ENCODE data around the gene APBB2.
"Not testable (repeated sequence)": the region's sequence is repeated elsewhere in the genome, so short reads cannot be mapped to it uniquely, and the experiment has no call there.

Gene APBB2

DNA sequence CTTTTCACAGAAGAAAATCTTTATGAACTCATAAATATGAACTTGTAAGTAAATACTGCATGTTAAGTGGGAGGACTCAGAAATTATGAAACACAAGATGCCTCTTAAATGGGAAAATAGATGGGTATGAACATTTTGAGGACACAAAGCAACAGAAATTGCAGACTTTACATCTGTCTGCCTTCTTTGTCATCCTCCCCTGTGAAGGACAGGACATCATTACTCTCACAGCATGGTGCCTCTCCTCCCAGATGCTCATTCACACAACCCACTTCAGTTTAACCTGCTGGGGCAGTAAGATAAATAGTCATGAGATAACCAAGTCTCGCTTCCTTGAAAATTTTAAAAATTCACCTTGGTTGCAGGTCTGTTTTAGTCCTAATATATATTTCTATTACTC lies 144.5 kb downstream of the APBB2 start:
- DNase-seq = no peak

DNA sequence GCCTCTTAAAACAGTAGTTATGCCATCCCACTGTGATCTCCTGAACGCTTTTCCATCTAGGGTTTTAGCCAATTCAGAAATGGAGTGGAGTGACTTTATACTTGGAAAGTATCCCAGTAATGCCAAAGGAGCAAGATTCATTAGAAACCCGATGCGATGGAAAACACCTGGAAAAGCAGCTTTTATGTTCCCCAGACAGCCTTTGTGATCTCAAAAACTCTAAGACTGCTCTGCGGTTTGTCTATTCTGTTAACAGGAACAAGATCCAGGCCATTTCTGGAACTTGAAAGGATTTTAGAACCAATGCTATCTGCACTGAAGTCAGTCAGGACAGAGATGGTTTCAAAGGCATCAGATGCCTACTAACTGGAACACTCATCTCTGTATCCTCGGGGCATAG lies 145.1 kb downstream of the APBB2 start:
- DNase-seq = no peak

GRCh38 chr4:41067369-41067768 lies 147.0 kb downstream of the APBB2 start:
- no peak for DNase-seq

GRCh38 chr4:41066049-41066448 lies 148.3 kb downstream of the APBB2 start:
- no peak for DNase-seq

- DNase-seq = no peak
Observed at GRCh38 chr4:41065434-41066006, 148.8 kb downstream of the APBB2 start.

DNA sequence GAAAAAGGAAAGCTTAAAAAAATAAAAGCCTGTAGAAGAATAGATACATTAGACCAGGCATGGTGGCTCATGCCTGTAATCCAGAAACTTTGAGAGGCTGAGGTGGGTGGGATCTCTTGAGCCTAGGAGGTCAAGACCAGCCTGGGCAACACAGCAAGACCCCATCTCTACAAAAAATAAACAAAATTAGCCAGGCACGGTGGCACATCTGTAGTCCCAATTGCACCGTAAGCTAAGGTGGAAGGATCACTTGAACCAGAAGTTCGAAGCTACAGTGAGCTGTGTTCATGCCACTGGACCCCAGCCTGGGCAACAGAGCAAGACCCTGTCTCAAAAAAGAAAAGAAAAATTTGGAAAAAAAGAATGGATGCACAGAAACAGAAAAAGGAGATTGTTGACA lies 149.4 kb downstream of the APBB2 start:
- DNase-seq = no peak

DNA sequence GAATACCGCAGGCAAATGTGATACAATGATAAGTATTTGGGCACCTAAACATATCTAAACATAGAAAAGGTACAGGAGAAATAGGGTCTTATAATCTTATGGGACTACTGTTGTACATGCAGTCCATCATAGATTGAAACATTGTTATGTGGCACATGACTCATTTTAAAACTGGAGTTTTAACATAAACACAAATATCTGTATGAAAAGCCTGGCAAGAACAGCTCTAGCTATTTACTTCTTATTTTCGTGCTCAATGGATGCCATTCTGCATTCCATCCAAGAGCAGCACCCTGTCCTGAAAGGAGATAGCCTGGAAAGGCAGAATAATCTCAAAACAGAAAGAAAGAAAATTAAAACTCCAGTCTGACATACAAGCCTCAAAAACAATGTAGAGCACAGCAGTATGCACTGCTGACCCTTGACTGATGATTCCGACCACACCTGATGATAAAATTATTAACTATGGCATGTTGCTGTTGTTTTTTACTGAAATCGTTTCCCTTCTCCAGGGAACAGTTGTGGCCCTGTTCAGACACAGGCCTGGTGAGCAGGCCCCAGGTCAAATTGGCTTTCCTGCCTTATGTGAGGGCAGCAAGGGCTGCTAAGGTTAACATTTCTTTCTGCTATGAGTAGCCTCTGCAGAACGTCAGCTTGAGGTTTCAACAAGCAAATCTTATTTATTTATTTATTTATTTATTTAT lies 152.7 kb downstream of the APBB2 start:
- DNase-seq = no peak

- peak in 12 of 56 donors; percentile 12 to 37 (median 28) for DNase-seq
Observed at GRCh38 chr4:41060352-41061334, 153.7 kb downstream of the APBB2 start.

DNA sequence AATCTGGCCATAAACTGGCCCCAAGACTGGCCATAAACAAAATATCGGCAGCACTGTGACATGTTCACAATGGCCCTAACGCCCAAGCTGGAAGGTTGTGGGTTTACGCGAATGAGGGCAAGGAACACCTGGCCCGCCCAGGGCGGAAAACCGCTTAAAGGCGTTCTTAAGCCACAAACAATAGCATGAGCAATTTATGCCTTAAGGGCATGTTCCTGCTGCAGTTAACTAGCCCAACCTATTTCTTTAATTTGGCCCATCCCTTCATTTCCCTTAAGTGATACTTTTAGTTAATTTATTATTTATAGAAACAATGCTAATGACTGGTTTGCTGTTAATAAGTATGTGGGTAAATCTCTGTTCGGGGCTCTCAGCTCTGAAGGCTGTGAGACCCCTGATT lies 154.9 kb downstream of the APBB2 start:
- not testable (repeated sequence) for DNase-seq

GRCh38 chr4:41058426-41058825 lies 155.9 kb downstream of the APBB2 start:
- DNase-seq = no peak

DNA sequence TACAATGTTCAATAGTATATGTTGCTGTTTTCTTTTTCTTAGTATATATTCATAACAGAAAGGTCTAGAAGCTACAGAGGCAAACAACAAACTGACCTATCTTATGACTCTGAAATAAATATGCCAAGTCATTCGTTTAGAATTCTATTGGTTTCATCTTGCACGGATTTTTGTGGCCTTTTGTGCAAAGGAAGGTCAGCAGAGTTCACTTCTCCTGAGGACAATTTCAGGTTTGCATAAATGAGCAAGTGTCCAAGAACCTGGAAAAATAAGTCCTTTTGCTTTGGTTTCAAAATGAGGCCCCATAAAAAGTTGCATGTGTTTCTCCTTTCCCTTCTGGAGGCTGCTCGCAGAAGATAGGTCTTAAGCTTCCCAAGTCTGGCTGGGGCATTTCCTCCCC lies 156.9 kb downstream of the APBB2 start:
- DNase-seq = no peak

- DNase-seq = no peak
Observed at GRCh38 chr4:41052287-41052686, 162.1 kb downstream of the APBB2 start.

- DNase-seq = no peak
Observed at GRCh38 chr4:41050880-41051775, 163.2 kb downstream of the APBB2 start.

GRCh38 chr4:41050116-41050515 lies 164.2 kb downstream of the APBB2 start:
- no peak for DNase-seq

- not testable (repeated sequence) for DNase-seq
Observed at GRCh38 chr4:41049176-41049575, 165.2 kb downstream of the APBB2 start.

GRCh38 chr4:41044791-41045190 lies 169.6 kb downstream of the APBB2 start:
- DNase-seq = no peak

- no peak for DNase-seq
Observed at GRCh38 chr4:41044165-41044564, 170.2 kb downstream of the APBB2 start.

GRCh38 chr4:41043465-41043864 lies 170.9 kb downstream of the APBB2 start:
- no peak for DNase-seq

DNA sequence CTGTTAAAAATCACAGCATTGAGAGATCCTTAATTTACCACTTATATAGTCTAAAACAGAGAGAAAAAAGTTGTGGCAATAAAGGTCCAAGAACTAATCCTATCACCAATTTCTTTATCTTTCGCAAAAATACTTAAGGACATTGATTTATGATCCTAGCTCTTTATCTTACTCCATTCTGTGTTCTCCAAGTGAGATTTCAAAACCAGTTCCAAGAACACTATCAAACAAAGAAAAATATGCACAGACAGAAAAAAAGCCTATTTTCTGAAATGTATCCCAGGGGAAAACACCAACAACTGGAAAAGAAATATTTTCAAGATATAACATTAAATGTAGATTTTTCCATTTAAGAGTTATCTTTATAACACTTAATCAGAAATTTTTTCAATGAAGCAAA lies 172.8 kb downstream of the APBB2 start:
- DNase-seq = no peak

DNA sequence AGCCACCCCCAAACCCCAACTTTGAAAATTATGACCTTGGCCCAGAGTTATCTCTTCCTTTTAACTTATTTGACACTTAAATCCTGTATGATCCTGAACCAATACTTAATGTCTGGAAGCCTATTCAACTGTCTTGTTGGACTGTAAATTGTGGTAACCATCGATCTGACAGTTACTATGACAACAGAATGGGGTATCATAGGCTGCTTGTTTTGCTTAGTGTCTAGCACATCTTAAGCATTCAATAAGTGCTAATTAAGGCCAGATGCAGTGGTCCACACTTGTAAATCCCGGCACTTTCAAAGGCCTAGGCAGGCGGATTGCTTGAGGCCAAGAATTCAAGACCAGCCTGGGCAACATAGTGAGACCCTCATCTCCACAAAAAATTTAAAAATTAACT lies 175.0 kb downstream of the APBB2 start:
- DNase-seq = no peak

- no peak for DNase-seq
Observed at GRCh38 chr4:41038304-41038703, 176.0 kb downstream of the APBB2 start.
